PC-9 (cell line): Measurements from ENCODE around the gene SSNA1. TPM values are rescaled to one million over a fixed set of nuclear protein-coding genes. Genes with fewer than 3 reads are reported as not detected.

ENCODE experiments used
- BruUV-seq: library from RNA; stranded (reverse); fragments of 400-500 nt; replicated peaks from 2 replicates; lab custom pipeline; 2021; lab: Mats Ljungman, UMichigan
- CTCF ChIA-PET: fragments of 300-600 bp; sonication (Branson Sonifier 250); formaldehyde crosslinking; loops from one replicate; lab custom pipeline; 2022; ENCODE audit warnings: antibody characterized with exemption; lab: Charles Lee
- POLR2A ChIA-PET: fragments of 300-600 bp; sonication (Branson Sonifier 250); formaldehyde crosslinking; loops from one replicate; lab custom pipeline; 2022; ENCODE audit warnings: antibody characterized with exemption; ENCODE audit not compliant: unreplicated experiment; lab: Charles Lee
- DNase-seq, 2 experiments: peaks; one replicate each; pipeline versions ENCODE4 v3.0.0 to v3.0.0-alpha.2; 2015 to 2022; ENCODE audit warnings: mixed read lengths in 1 of 2
- H2AFZ ChIP-seq: fragments of 200-600 bp; sonication (generic); 2 replicates; pipeline ENCODE4 v1.8.1; 2017; ENCODE audit warnings: antibody characterized with exemption
- H3F3A ChIP-seq: fragments of 200-600 bp; sonication (generic); 2 replicates; pipeline ENCODE4 v1.8.1; 2017; ENCODE audit warnings: antibody characterized with exemption, mild to moderate bottlenecking, low read depth; ENCODE audit not compliant: insufficient read depth
- H3K27ac ChIP-seq: fragments of 200-600 bp; sonication (generic); 2 replicates; pipeline ENCODE4 v1.6.1; 2016; ENCODE audit warnings: mixed run types
- H3K27me3 ChIP-seq: fragments of 200-600 bp; sonication (generic); 2 replicates; pipeline ENCODE4 v1.6.1; 2016; ENCODE audit warnings: low read depth, mixed run types; ENCODE audit not compliant: insufficient read depth
- H3K36me3 ChIP-seq: fragments of 200-600 bp; sonication (generic); 2 replicates; pipeline ENCODE4 v1.6.1; 2016; ENCODE audit warnings: low read depth, mixed run types
- H3K4me1 ChIP-seq: fragments of 200-600 bp; sonication (generic); replicated peaks from 2 replicates; pipeline ENCODE4 v1.6.1; 2016; ENCODE audit warnings: mixed run types; ENCODE audit not compliant: insufficient read depth
- H3K4me2 ChIP-seq: fragments of 200-600 bp; sonication (generic); 2 replicates; pipeline ENCODE4 v1.6.1; 2017; ENCODE audit warnings: mixed run types
- H3K4me3 ChIP-seq: fragments of 200-600 bp; sonication (generic); 2 replicates; pipeline ENCODE4 v1.6.1; 2016; ENCODE audit warnings: mixed run types
- H3K79me2 ChIP-seq: fragments of 200-600 bp; sonication (generic); 2 replicates; pipeline ENCODE4 v1.6.1; 2017; ENCODE audit warnings: low read depth, mixed run types
- H3K9me2 ChIP-seq: fragments of 200-600 bp; sonication (generic); 2 replicates; pipeline ENCODE4 v1.8.1; 2017; ENCODE audit warnings: mild to moderate bottlenecking; ENCODE audit not compliant: insufficient read depth
- H3K9me3 ChIP-seq: fragments of 200-600 bp; sonication (generic); 2 replicates; pipeline ENCODE4 v1.8.1; 2016; ENCODE audit warnings: low read depth; ENCODE audit not compliant: insufficient read depth
- H4K20me1 ChIP-seq: fragments of 200-600 bp; sonication (generic); 2 replicates; pipeline ENCODE4 v1.8.1; 2017; ENCODE audit not compliant: insufficient read depth
- CTCF ChIP-seq: fragments of 200-600 bp; sonication (generic); conservative IDR thresholded peaks from 2 replicates; pipeline ENCODE4 v1.6.1; 2017; ENCODE audit warnings: mixed run types, antibody characterized with exemption, mild to moderate bottlenecking, moderate library complexity
- EZH2 ChIP-seq: fragments of 200-600 bp; sonication (generic); IDR thresholded peaks from 2 replicates; pipeline ENCODE4 v1.8.0; 2017; ENCODE audit warnings: antibody characterized with exemption, low read depth
- intact Hi-C: fragments of 100-400 bp; cut with micrococcal nuclease; formaldehyde crosslinking; loops from one replicate; pipeline ENCODE4 v1.10.0; 2022; ENCODE audit not compliant: unreplicated experiment
- total RNA-seq: library from RNA; stranded (reverse); gene quantifications from 2 replicates; pipeline ENCODE4 v1.2.3, GENCODE V29; 2021

The SSNA1 gene
- total RNA-seq, 1 experiment from 2014 or later = 98.7 TPM

- ChIA-PET CTCF (no interaction called here), POLR2A (no interaction called here)
- H4K20me1 ChIP-seq = no peaks in the 10 kb centered on the region; the same call in 1 of the 2 replicates
- H3K9me2 ChIP-seq = no peaks in the 10 kb centered on the region
- peaks cover 24% of the 10 kb centered on the region for H3K4me1 ChIP-seq
- H3F3A ChIP-seq = peaks cover 1% of the 10 kb centered on the region; the same call in 1 of the 2 replicates
- TF ChIP-seq CTCF (no peak), EZH2 (no peak)
- no peak overlapping the region for H3K27ac ChIP-seq
- H3K9me3 ChIP-seq = no peaks in the 10 kb centered on the region
- DNase-seq = no peak
- H3K4me3 ChIP-seq = no peak overlapping the region
- no peaks in the 10 kb centered on the region for H3K27me3 ChIP-seq
- H3K36me3 ChIP-seq = no peaks in the 10 kb centered on the region
- H3K4me2 ChIP-seq = no peak overlapping the region
- H2AFZ ChIP-seq = no peak overlapping the region
- peaks cover 8% of the 10 kb centered on the region for H3K79me2 ChIP-seq
- no TSS peak for BruUV-seq
- intact Hi-C loops = no loop called here
Measured at GRCh38 chr9:137232510-137232909, 44.0 kb downstream of the SSNA1 start.

GRCh38 chr9:137233143-137233980 lies 44.9 kb downstream of the SSNA1 start:
- CTCF ChIA-PET = no interaction called here
- intact Hi-C loops = no loop called here
- H3K27me3 ChIP-seq = no peaks in the 10 kb centered on the region

More at GRCh38 chr9:137233143-137233980, 44.9 kb downstream of the SSNA1 start:
- Histone ChIP-seq H3F3A (no peaks in the 10 kb centered on the region), H3K4me2 (no peak overlapping the region), H4K20me1 (no peaks in the 10 kb centered on the region; the same call in 1 of the 2 replicates), H3K4me3 (no peak overlapping the region), H3K9me3 (no peaks in the 10 kb centered on the region), H3K27ac (no peak overlapping the region), H3K79me2 (peaks cover 13% of the 10 kb centered on the region), H3K36me3 (no peaks in the 10 kb centered on the region), H2AFZ (no peak overlapping the region), H3K9me2 (no peaks in the 10 kb centered on the region), H3K4me1 (peaks cover 19% of the 10 kb centered on the region)
- no peak for DNase-seq
- POLR2A ChIA-PET = interaction anchor here (0.7 kb wide), 1 partner anchor 31 kb away, joined by 3 read pairs; no protein-coding TSS in a partner anchor
- TF ChIP-seq CTCF = no peak
- no peak for TF ChIP-seq EZH2
- BruUV-seq = no TSS peak
